Astrocyte (in vitro differentiated cells and primary cell): ENCODE results near the gene ZMYM4.

Experiments used
- EZH2 ChIP-seq: IDR thresholded peaks from 2 replicates; pipeline ENCODE4 v1.6.1; 2012; ENCODE audit warnings: mild to moderate bottlenecking, low read length, inconsistent platforms; ENCODE audit not compliant: insufficient read depth
- TF ChIP-seq, protein P1 (sequence below): IDR thresholded peaks from 2 replicates; pipeline ENCODE4 v1.5.1; 2011; ENCODE audit warnings: low read depth, mild to moderate bottlenecking, inconsistent platforms, low read length, moderate library complexity; ENCODE audit not compliant: insufficient read depth

DNA sequence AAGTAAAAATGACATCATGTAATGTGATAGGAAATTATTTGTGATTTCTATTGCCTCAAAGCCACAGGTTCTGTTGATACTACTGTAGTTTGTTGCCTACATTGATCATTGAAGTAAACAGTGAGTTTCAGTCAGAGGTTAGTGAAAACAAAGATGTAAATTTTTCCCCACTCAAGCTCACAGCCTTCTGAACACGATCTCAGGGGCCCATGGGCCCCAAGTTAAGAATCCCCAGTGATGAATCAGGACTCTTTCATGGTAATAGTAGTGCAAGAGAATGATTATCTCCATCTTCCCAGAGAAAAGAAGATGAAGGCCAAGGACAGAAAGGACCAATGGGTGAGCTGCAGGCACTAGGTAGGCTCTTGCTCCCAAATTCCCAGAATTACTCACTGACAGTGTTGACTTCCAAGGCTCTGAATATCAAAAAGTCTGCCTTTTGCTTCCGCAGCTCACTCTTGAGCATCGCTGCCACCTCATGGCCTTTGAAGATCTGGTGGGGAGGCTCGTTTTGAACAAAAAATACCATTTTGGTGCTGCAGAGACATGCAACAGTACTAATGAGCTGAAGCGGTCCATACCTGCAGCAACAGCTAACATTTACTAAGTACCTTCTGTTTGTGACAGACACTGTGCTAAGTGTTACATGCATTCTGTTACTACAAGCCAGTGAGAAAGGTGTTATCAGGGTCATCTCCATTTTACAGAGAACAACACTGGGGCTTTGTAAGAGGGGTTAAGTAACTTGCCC lies 175.4 kb downstream of the ZMYM4 start:
- TF ChIP-seq, protein P1, sequence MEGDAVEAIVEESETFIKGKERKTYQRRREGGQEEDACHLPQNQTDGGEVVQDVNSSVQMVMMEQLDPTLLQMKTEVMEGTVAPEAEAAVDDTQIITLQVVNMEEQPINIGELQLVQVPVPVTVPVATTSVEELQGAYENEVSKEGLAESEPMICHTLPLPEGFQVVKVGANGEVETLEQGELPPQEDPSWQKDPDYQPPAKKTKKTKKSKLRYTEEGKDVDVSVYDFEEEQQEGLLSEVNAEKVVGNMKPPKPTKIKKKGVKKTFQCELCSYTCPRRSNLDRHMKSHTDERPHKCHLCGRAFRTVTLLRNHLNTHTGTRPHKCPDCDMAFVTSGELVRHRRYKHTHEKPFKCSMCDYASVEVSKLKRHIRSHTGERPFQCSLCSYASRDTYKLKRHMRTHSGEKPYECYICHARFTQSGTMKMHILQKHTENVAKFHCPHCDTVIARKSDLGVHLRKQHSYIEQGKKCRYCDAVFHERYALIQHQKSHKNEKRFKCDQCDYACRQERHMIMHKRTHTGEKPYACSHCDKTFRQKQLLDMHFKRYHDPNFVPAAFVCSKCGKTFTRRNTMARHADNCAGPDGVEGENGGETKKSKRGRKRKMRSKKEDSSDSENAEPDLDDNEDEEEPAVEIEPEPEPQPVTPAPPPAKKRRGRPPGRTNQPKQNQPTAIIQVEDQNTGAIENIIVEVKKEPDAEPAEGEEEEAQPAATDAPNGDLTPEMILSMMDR, result no peak
- TF ChIP-seq EZH2, result no peak
